Mesothelial cell of epicardium (in vitro differentiated cells): ENCODE results near the gene AHCYL1. TPM values are rescaled to one million over a fixed set of nuclear protein-coding genes. Genes with fewer than 3 reads are reported as not detected.

Experiments
- DNase-seq, 2 experiments: peaks; one replicate each; pipeline ENCODE4 v3.0.0; 2021; ENCODE audit warnings: low spot score in 2 of 2; ENCODE audit not compliant: unreplicated experiment in 2 of 2
- H3K27ac Mint-ChIP-seq: 2 replicates; pipeline ENCODE4 v1.8.0; 2021; ENCODE audit warnings: mixed read lengths
- H3K27me3 Mint-ChIP-seq: 2 replicates; pipeline ENCODE4 v1.8.0; 2021; ENCODE audit warnings: low read depth, mixed read lengths
- H3K36me3 Mint-ChIP-seq: 2 replicates; pipeline ENCODE4 v1.8.0; 2021; ENCODE audit warnings: mixed read lengths
- H3K4me1 Mint-ChIP-seq: 2 replicates; pipeline ENCODE4 v1.8.0; 2021; ENCODE audit warnings: mixed read lengths
- H3K4me3 Mint-ChIP-seq: 2 replicates; pipeline ENCODE4 v1.8.0; 2021; ENCODE audit warnings: mild to moderate bottlenecking, moderate library complexity, mixed read lengths
- H3K9me3 Mint-ChIP-seq: 2 replicates; pipeline ENCODE4 v1.8.0; 2021; ENCODE audit warnings: mixed read lengths
- total RNA-seq: library from RNA; stranded (reverse); gene quantifications from 3 replicates; pipeline ENCODE4 v1.2.1, GENCODE V29; 2021
- TF ChIP-seq, protein P1 (sequence below): fragments of 200-600 bp; sonication (generic); IDR thresholded peaks from one replicate; pipeline ENCODE4 v1.5.0; 2021; ENCODE audit warnings: antibody characterized with exemption; ENCODE audit not compliant: unreplicated experiment

The AHCYL1 gene
- total RNA-seq, 1 donor from 2014 or later, result 98.7 TPM

DNA sequence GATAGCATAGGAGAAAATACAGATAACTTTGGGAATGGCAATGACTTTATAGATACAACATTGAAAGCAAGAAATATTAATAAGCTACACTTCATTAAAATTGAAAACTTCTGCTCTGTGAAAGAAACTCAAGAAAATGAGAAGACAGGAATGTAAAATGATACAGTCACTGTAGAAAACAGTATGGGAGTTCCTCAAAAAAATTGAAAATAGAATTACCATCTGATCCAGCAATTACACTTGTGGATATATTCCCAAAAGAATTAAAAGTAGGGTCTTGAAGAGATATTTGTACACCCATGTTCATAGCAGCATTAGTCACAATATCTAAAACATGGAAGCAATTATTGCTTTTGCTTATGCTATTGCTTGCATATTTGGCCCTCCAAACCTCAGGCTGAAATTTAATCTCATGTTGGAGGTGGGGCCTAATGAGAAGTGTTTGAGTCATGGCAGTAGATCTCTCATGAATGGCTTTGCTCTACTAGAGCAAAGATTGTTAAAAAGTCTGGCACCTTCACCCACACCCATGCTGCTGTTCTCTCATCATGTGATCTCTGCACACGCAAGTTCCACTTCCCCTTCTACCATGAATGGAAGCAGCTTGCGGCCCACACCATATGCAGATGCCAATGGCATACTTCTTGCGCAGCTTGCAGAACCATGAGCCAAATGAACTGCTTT lies 15.3 kb upstream of the AHCYL1 start:
- TF ChIP-seq, protein P1, sequence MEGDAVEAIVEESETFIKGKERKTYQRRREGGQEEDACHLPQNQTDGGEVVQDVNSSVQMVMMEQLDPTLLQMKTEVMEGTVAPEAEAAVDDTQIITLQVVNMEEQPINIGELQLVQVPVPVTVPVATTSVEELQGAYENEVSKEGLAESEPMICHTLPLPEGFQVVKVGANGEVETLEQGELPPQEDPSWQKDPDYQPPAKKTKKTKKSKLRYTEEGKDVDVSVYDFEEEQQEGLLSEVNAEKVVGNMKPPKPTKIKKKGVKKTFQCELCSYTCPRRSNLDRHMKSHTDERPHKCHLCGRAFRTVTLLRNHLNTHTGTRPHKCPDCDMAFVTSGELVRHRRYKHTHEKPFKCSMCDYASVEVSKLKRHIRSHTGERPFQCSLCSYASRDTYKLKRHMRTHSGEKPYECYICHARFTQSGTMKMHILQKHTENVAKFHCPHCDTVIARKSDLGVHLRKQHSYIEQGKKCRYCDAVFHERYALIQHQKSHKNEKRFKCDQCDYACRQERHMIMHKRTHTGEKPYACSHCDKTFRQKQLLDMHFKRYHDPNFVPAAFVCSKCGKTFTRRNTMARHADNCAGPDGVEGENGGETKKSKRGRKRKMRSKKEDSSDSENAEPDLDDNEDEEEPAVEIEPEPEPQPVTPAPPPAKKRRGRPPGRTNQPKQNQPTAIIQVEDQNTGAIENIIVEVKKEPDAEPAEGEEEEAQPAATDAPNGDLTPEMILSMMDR, result no peak
- Mint-ChIP-seq H3K4me1 (no peaks in the 10 kb centered on the region), H3K27me3 (no peaks in the 10 kb centered on the region), H3K27ac (no peak overlapping the region), H3K4me3 (no peak overlapping the region), H3K36me3 (peaks cover 4% of the 10 kb centered on the region), H3K9me3 (peaks cover 12% of the 10 kb centered on the region)
- no peak for DNase-seq

DNA sequence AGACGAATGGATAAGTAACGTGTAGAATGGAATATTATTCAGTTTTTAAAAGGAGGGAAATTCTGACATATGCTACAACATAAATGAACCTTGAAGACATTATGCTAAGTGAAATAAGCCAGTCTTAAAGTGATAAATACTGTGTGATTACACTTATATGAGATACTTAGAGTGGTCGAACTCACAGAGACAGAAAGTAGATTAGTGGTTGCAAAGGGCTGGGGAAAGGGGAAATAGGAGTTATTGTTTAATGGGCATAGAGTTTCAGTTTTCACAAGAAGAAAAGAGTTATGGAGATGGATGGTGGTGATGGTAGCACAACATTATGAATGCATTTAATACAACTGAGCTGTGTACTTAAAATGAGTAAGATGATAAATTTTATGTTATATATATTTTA lies 14.7 kb upstream of the AHCYL1 start:
- no peak overlapping the region for H3K27ac Mint-ChIP-seq
- H3K4me1 Mint-ChIP-seq, result no peaks in the 10 kb centered on the region
- H3K36me3 Mint-ChIP-seq, result peaks cover 4% of the 10 kb centered on the region
- no peak for DNase-seq
- peaks cover 12% of the 10 kb centered on the region for H3K9me3 Mint-ChIP-seq
- no peaks in the 10 kb centered on the region for H3K27me3 Mint-ChIP-seq
- no peak overlapping the region for H3K4me3 Mint-ChIP-seq
- TF ChIP-seq, protein P1, result no peak

DNA sequence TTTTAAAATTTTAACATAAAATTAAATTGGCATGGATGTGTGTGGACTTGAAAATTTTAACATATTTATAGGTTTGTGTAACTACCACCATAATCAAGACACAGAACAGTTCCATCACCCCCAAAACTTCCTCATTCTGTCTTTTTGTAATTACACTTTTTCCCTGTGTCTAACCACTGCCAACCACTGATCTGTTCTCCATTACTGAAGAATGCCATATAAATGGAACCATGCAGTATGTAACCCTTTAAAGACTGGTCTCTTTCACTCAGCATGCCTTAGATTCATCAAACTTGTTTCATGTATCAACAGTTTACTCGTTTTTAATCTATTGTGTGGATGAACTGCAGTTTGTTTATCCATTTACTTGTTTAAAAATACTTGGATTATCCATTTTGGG lies 13.0 kb upstream of the AHCYL1 start:
- TF ChIP-seq, protein P1, result no peak
- no peaks in the 10 kb centered on the region for H3K4me1 Mint-ChIP-seq
- no peaks in the 10 kb centered on the region for H3K27me3 Mint-ChIP-seq
- H3K4me3 Mint-ChIP-seq, result no peak overlapping the region
- no peak for DNase-seq
- H3K27ac Mint-ChIP-seq, result no peak overlapping the region
- H3K36me3 Mint-ChIP-seq, result no peaks in the 10 kb centered on the region
- no peaks in the 10 kb centered on the region for H3K9me3 Mint-ChIP-seq

DNA sequence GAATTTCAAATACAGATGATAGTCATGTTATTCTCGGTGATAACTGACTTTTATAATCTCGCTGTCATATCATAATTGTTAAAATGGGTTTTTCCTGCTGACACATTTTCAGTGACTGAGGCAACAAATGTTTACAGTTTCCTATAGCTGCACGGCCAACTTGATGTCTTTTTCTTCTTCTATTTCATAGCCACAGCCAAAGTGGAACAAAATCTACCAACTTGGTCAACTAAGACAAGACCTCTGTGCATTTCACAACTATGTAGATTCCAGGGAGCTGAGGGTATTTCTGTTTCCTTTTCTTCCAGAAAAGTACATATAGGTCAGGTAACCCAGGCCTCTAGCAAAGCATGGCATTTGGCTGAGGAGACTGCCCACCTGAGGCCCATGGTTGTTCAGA lies 10.4 kb upstream of the AHCYL1 start:
- Mint-ChIP-seq H3K27me3 (no peaks in the 10 kb centered on the region), H3K9me3 (no peaks in the 10 kb centered on the region), H3K27ac (no peak overlapping the region), H3K4me3 (no peak overlapping the region), H3K36me3 (no peaks in the 10 kb centered on the region), H3K4me1 (peaks cover 8% of the 10 kb centered on the region)
- TF ChIP-seq, protein P1, result no peak
- DNase-seq, result no peak

DNA sequence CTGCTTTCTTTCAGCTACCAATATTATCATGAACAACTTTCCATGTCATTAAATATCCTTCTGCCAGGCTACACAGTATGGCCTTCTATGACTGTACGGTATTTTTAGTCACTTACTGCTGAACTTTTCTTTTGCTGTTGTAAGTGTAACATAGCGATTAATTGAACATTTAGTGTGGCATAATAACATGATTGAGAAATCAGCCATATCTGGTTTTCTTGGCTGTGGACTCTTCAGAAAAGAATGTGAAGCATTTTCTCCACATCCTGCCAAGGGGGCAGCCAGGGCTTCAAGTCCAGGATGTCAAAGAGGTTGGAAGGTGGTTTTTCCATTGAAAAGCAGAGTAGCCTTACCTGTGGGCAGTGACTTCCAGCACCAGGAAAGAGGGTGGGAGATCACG lies 8.8 kb upstream of the AHCYL1 start:
- Mint-ChIP-seq H3K36me3 (no peaks in the 10 kb centered on the region), H3K27me3 (no peaks in the 10 kb centered on the region), H3K4me3 (no peak overlapping the region), H3K27ac (no peak overlapping the region), H3K4me1 (peaks cover 23% of the 10 kb centered on the region), H3K9me3 (no peaks in the 10 kb centered on the region)
- TF ChIP-seq, protein P1, result no peak
- no peak for DNase-seq

DNA sequence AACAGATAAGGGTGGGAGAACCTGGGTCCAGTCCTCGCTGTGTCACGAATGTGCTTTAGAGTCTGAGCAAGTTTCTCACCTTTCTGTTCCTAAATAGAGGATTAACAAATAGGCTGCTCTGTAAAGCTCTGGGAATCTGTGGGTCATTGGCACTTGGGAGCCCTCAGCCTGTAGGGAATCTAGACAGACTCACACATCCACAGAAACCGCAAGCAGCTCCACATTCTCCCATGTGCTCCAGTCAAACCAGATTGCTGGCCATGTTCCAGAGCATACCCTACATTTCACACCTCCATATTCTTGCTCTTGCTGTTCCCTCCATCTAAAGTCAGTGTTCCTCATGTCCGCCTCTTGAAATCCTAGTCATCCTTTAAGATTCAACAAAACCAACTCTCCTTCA lies 7.8 kb upstream of the AHCYL1 start:
- Mint-ChIP-seq H3K4me1 (peaks cover 28% of the 10 kb centered on the region), H3K36me3 (no peaks in the 10 kb centered on the region), H3K27ac (no peak overlapping the region), H3K9me3 (no peaks in the 10 kb centered on the region), H3K27me3 (no peaks in the 10 kb centered on the region), H3K4me3 (no peak overlapping the region)
- TF ChIP-seq, protein P1, result no peak
- DNase-seq, result no peak
